ENCODE data around the gene PCSK2.

Gene PCSK2

DNA sequence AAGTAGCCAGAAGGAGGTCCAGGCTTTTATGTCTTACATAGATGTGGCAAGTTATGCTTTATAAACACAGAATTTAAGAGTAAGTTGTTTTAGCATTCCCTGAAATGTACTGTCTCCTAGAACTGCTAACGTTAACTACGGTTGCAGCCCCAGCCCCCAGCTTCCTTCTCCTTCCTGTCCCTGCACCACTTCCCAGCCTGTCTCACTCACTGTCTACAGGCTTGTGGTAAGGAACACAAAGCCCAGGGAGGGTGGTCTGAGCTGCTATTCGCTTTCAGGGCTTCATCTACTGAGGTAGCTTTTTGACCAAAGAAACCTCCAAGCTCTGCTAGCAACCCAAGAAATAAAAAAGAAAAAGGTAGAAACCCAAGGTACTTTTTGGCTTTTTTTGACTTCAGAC is 35.9 kb downstream of the PCSK2 start:
- DNase-seq: no peak

DNA sequence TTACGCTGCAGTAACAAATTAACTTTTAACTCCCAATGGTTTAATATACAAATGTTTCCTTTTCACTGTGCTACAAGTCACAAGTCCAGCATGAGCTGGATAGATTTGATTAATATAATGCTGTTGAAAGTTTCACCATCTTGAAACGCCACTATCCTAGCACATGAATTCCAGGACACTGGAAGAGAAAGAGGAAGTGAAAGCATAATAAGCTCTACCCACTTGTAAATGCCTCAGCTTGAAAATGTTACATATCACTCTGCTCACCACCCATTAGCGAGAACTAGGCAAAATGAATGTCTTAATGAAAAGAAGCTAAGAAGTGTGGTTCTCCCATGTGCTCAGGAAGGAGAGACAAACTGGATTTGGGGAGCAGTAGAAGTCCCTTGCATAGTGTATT is 46.9 kb downstream of the PCSK2 start:
- no peak for DNase-seq

DNA sequence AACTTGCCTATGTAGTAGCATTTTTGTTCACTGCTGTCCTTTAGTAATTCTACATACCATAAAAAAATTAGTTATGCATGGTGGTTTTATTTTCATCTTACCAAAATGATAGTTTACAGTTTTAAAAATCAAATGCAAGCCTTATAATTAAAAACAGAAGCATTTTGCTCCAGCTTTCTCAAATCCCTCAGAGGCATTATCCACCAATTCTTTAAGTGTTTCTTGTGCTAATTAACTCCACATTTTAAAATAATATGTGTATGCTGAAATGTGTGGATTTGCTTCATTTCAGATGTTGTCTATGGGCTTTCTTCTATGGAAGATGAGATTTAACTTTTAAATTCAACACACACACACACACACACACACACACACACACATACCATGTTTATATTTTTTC is 49.3 kb downstream of the PCSK2 start:
- no peak for DNase-seq

DNA sequence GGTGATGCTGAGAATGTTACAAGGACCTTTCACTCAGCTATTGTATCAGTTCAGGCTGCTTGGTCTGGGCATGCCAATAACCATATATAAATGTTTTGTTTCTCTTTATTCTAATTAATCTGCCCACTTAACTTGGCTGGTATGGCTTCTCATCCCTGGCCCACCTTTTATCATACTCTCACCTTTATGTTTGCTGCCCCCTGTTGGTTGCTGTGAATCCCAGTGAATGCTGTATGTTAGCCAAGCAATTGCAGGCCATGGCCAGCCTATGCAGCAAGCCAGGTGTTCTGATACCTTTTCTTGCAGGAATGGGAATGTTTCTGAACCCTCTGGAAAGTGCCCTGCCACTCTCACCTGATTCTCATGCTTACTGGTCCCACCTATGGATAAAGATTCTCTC is 54.6 kb downstream of the PCSK2 start:
- DNase-seq: no peak

DNA sequence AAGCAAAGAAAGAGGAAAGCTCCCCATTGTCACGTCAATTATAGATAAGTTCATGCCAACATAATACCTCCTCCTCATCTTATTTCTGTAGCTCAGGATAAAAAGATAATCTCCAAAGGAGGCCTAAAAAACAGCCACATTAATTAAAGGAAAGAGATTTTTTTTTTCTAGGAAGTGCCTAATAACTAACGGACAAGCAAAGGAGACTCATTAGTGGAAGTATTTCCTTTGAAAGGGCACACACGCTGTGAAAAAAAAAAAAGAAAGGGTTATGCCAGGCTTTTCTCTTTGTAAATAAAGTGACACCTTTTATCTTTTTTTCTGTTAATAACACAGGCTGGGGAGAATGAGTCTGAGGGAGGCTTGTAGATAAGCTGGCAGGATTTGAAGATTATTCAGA is 55.7 kb downstream of the PCSK2 start:
- DNase-seq: no peak

DNA sequence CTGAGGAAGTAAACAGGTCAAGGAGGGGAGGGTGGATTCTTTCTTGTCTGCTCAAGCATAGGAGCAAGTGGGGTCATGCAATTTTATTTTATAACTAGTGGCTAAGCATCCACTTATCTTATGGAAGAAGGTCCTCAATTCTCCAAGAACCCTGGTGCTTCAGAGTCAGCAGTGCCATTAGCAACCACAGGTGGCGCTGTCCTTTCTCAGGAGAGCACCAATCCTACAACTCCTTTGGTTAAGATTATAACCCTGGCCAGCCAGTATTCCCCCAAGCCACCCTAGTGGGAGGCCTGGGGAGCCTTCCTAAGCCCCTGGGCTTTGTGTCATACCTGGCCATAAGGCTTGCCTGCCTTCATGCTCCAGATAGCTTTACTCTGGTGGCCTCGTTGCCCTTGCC is 60.7 kb downstream of the PCSK2 start:
- no peak for DNase-seq

DNA sequence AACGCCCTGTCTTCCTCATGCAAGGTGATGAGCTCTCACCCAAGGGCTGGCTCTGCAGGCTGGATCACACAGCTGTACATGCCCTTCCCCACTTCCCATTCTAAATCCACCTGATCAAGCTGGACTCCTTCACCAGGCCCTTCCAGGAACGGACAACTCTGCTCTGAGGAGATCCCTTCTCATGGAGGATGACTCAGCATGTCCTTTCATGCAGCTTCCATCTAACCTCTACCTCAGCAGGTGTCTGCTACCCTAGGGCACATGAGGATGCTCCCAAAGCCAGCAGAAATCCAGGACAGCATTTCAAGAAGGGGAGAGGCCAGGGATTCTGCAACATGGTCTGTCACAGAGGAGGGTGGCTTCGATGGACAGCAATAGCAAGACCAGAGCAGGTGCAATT is 61.2 kb downstream of the PCSK2 start:
- DNase-seq: no peak

DNA sequence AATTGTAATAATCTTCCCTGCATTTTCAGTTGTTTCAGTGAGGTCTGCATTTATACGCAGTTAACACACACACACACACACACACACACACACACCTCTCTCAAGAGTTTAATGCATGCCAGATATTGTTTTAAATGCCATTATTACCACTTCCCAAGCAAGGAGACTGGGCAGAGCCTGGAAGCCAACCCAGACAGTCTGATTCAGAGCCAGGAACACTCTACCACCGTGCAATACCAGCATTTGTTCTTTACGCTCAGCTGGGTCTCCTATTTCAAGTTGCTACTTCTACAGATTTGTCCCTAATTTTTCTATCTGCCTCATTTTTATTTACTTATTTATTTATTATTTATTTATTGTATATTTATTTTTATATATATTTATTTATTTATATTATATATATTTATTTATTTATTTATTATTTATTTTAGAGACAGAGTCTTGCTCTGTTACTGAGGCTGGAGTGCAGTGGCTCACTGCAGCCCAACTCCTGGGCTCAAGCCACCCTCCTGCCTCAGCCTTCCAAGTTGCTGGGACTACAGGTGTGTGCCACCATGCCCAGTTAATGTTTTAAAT is 68.4 kb downstream of the PCSK2 start:
- DNase-seq: no peak

DNA sequence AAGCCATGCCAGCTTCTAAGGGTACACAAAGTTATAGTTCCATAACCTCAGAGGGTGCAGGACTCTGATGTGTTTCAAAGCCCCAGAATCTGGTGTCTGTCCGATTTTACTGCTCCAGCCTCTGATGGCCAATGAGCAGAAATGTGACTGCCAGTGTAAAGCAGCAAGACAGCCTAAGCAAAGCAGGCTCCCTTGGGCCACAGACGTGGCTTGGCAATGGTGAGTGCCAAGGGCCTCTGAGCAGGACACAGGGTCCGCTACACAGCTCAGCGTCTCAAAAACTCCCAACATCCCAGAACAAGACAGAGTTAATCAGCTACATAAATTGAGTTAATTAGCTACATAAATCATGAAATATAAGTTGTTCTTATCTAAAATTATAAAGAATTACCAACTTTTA is 69.2 kb downstream of the PCSK2 start:
- DNase-seq: no peak

DNA sequence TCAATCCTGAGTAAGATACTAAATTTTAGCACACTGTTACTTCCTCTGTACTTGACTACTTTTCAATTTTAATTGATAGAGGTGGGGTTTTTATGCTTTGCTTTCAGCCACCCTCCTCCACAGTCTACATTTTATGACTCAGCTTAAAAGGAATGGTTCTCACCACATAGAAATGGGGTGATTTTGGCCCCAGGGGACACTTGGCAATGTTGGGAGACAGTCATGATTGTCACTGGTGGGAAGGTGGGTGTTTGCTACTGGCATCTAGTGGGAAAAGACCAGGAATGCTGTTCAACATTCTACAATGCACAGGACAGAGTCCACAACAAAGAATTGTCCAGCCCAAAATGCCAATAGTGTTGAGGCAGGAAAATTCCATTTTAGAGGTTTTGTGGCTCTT is 71.3 kb downstream of the PCSK2 start:
- no peak for DNase-seq

DNA sequence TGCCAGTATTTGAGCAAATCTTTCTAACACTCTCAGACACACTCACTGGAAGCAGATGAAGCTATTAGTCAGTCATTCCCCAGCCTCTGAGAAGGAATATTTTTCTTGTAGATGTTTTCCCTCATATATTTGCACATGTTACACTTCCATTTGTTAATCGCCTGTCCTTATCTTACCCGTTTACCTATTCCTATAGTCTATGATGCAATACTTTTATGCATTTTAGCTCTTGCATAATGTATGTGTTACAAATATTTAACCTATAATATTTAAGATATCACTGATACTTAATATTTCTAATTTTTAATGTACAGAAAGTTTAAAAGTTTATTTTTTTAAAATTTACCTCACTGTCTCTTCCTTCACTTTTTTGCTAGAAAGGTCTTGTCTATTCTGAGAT is 71.9 kb downstream of the PCSK2 start:
- no peak for DNase-seq

DNA sequence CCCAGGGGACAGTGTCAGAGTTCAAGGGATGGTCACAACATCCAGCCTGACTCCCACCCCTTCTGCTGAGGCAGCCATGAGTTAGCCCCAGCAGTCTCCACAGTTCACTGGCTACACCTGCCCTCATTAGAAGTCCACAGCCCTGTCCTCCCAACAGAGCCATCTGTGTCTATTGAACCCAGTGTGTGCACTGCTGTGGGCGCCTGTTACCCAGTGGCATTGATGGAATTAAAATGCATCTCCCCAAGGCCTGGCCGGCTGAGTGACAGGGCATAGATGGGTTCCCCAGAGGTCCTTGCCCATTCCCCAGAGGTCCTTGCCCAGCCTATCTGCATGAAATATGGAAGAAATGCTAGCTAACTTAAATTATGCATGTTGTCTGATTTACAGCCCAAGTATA is 73.3 kb downstream of the PCSK2 start:
- no peak for DNase-seq

DNA sequence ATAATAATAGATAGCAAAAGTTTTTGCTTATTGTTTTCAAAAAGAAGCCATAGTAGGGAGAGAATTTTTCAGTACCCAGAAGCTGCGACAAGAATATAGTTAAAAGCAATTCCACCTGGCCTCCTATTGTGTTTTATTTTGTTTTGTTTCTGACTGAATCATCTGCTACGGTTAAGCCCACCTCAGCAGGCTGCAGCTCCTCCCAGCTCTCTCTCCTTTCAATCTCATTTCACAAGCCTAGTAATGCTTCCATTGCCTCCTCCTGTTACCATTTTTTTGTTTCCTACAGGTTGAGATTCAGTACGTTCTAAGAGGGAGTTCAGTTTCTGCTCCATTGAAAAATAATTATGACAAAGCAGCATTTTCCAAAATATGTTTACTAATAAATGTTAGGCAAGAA is 77.9 kb downstream of the PCSK2 start:
- no peak for DNase-seq

DNA sequence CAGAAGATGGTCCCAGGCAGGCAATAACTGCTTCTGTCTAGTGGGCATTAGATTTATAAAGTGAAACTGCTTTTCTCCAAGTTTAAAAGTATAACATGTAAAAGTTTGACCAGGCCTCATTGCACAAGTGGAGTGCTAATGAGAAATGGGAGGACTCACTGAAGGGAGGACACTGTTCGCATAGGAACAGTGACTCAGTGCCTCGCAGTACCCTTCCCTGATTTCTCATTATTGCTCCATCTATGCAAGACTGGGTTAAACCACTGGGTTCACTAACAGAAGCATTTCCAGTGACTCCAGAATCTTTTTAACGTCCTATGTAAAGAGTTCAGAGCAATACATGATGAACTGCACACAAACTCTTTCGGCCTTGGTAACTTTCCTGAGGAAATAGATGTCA is 79.6 kb downstream of the PCSK2 start:
- DNase-seq: no peak

DNA sequence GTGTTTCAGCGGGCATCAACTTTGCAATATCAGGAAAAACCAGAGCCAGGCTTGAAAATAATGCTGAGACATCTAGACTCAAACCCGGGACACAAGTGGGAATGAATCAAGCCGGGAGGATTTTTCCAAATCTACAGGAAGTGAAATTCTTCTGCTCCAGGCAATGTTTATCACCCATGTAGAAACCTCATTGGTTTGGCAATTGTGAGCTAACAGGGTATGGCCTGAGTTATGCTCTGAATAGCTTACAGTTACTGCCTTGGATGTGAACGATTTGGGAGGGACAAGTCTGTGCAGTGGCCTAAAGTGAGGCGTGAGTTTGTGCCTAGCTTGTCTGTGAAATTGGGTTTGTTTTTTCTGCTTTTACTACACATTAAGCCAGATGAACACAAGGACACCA is 87.4 kb downstream of the PCSK2 start:
- DNase-seq: no peak

DNA sequence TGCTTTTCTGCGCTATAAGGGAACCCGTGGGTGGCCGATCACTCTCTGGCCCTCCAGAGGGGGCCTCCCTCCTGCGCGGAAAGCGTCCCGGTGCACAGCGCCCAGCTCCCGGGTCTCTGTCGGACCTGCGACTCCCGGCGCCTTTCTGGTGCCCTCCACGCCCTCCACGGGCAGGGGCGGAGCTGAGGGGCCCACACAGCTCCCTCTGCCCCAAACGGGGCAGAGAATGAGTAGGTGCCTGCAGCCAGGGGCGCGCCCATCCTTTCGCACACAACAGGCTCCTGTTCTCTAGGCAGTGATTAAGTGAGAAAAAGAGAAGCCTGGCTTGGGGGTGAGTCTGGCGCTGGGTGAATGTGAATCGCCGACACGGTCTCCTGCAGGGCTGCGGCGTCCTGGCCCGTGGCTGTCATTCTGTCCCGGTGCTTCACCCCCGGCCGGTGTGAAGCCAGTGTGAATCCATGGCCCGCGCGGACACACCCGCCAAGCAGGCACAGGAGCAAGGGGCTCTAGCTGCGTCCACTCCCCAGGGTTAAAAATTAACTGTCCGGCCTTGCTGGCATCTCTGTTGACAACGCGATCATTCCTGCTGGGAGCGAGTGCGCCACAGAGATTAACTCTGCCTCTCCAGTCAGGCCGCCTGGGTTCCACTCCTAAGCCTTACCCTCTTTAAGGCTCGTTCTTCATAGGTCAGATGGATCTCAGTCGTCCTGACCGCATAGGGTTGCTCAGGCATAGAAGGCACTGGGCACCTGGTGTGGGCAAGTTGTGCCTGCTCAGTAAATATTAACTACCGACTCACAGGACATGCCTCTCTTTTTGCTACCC is 88.8 kb downstream of the PCSK2 start:
- no peak for DNase-seq

DNA sequence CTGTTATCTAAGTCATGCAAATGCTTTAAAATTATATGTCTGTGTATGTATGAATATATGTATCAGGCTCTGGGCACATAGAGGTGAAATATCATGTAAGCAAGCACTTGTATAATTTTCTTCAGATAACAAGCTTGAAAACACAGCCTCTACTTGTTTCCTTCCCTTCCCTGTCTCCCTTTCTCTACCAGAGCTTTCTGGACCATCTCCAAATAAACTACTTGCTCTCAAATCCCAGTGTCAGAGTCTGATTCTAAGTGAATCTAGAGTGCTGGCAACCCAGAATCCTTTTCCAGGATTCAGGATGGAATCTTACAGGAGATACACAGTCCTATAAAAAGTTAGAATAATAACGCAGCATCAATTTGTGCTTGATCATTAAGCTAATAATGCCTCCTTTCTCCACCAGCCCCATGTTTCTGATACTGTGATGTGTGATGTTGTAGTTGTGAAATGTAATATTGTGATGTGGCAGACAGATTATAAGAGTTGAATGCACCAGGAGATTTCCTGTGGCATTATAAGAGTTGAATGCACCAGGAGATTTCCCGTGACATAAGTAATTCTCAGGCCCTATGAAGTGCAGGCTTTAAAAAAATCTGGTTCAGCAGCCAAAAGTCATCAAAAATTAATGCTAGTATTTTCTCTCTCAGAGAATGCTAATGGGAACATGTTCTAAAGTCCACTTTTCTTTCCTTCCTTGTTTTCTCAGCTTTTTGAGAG is 89.6 kb downstream of the PCSK2 start:
- DNase-seq: no peak

DNA sequence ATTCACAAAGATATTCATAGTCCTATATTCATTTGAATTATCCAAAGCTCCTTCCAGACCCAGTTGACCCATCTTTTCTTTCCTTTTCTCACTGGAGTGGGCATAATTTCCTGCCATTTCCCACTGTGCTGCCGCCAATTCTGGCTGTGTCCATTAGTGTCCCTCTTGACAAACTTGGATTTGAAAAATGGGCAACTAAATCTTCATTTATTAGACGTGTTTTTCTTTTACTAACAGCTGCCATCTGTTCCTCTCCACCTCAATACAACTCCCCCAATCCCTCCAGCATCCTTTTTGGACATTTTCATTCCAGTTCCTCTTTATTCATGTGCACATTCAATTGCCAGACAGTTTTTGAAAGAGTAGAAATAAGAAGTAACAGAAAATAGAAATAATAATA is 90.5 kb downstream of the PCSK2 start:
- DNase-seq: no peak

DNA sequence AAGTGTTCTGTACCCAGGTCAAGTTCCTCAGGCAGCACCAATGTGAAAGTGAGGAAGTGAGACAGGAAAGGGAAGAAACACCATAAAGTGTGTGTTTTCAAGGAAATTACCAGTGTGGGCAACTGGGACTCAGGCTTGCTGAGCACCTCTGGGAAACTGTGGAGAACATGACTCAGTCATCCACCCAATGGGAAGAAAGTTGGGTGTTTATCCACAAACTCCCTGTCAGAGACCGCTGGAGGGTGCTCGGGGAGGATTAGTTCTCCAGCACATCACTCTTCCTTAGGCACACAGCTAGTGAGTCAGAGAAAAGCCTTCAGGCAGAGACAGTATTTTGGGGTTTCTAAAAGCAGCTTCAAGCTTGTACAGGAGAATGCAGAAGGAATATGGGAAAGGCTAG is 93.6 kb downstream of the PCSK2 start:
- no peak for DNase-seq

DNA sequence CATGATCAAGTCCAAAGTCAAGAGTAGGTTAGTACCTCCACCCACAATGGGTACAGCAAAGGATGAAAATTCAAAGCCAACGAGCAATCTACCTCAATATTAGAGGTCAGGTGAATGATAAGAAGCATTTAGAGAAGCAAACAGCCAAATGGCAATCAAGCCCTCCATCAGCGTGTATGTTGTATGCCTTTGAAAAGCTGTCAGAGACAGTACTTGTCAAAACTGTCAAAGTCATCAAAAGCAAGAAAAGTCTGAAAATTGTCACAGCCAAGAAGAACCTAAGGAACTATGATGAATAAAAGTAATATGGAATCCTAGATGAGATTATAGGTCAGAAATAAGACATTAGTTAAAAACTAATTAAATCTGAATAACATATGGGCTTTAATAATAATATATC is 99.3 kb downstream of the PCSK2 start:
- no peak for DNase-seq

DNA sequence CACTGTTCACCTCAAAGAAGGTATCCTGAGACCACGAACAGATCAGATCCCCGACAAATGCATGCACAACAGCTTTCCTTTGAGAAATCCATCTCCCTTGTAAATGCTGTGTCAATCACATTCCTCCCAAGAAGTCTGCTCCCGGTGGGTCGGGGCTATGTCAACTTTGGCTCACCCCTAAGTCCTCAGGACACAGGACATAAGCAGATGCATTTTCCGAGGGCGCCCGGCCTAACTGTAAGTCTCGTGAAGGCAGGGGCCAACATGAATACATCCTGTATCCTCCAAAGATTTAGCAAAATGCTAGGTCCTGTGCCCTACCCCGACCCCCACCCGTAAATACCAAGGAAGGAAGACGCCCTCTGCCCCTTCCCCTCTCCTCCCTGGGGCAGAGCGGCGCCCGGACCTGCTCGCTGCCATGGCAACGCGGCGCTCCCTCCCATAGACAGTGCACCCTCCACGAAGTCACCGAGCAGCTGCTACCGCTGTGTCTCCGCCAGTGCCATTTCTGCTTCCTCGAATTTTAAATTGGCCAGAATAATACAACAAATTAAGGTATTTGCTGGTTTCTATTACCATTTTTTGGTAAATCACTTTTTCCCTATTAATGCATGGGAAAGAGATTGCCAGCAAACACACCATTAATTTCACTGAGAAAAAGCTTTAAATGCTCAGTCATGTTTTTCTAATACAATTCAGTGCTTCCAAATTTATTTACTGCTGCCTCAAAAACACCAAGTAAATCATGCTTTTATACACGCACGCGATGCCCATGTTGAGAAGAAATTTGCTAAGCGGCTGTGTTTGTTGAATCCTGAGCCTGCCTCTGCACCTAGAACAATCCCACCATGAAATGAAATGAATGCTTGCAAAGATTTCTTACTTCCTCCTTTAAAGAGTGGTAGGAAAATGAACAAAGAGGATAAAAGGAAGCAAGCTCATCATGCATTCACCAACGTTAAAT is 100.6 kb downstream of the PCSK2 start:
- DNase-seq: no peak

DNA sequence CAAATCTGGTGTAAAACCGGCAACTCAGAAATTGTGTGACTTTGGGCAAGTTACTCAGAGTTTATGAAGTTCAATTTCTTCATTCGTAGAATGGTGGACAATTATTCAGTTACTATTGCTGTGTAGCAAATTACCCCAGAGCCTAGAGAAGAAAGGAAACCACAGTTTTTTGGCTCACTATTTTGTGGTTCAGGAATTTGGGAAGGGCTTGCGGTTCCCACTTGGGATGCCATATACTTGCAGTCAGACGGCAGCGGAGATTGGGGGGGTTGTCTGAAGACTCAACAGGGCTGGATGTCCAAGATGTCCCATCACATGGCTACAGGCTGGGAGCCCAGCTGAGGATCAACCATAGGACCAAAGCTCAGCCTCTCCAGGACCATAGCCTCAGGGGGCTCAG is 108.1 kb downstream of the PCSK2 start:
- DNase-seq: no peak

DNA sequence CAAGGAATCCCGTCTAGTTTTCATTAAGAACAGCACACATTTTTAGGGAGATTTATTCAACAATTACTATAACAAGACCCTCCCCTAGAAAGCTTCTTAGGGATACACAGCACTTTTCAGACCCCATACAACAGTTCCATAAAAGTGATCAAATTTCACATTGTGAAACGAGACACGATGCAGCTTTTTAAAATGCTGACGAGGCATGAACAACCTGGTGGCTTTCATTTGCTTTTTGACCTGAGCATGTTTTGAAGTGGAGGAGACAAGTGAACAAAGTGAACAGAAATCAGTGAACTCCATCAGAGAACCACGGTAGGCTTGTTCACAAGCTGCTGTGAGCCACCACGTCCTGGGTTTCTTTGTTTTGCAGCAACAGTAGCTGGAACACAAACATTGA is 112.2 kb downstream of the PCSK2 start:
- DNase-seq: no peak
